Daoy (cell line): Measurements from ENCODE around the gene DBNDD2. TPM values are rescaled to one million over a fixed set of nuclear protein-coding genes. Genes with fewer than 3 reads are reported as not detected.
A peak's percentile ranks its signal among the peaks of the same experiment; 100 is the strongest.

Experiments
- DNase-seq: peaks from one replicate; pipeline ENCODE4 v3.0.0-alpha.2; 2015; ENCODE audit warnings: low read depth
- total RNA-seq: library from RNA; depleted of rRNA; stranded (reverse); fragments of >200 nt; shearing (Covaris generic); gene quantifications from 2 replicates; pipeline ENCODE4 v1.2.3, GENCODE V29; 2014; rRNA removed

Gene DBNDD2
- total RNA-seq: 5.8 and 7.3 TPM in 2 replicates

DNA sequence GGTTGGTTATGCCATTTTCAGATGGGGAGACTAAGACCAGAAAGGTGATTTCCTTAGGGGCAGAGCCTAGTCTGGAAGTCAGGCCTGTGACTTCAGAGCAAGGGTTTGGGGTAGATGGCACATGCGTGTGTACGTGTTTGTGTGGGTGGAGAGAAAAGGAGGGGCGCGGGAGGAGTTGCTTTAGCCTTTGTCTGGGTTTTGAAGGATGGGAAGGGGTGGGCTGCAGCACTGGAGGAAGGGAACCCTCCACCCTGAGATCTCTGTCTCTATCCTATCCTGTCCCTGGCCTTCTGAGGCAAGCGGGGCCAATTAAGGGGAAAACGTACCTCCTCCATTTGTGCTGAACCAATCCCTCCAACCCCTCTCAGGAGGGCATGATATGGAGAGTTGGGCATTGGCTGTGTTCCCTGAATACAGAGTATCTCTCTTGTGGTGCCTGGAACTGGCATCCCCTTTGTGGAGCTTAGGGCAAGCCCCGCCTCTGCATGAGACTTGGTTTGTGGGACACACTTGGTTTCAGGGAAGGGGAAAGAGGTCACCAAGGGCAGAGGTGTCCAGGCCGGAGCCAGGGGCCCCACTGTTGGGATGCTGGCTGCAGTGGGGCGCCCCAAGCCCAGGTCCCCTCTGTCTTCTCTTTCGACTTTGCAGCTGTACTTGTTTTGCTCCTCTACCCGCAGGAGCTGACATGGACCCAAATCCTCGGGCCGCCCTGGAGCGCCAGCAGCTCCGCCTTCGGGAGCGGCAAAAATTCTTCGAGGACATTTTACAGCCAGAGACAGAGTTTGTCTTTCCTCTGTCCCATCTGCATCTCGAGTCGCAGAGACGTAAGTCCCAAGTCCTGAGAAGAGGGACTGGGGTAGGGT, at the start of gene DBNDD2:
Gene DBNDD2 (plus strand): TSS at position 507 of the 863 bp plus-strand sequence. CDS start 179 bp downstream, at position 686.
- no peak for DNase-seq

GRCh38 chr20:45359069-45359405, 49.1 kb upstream of the DBNDD2 start:
- no peak for DNase-seq

DNA sequence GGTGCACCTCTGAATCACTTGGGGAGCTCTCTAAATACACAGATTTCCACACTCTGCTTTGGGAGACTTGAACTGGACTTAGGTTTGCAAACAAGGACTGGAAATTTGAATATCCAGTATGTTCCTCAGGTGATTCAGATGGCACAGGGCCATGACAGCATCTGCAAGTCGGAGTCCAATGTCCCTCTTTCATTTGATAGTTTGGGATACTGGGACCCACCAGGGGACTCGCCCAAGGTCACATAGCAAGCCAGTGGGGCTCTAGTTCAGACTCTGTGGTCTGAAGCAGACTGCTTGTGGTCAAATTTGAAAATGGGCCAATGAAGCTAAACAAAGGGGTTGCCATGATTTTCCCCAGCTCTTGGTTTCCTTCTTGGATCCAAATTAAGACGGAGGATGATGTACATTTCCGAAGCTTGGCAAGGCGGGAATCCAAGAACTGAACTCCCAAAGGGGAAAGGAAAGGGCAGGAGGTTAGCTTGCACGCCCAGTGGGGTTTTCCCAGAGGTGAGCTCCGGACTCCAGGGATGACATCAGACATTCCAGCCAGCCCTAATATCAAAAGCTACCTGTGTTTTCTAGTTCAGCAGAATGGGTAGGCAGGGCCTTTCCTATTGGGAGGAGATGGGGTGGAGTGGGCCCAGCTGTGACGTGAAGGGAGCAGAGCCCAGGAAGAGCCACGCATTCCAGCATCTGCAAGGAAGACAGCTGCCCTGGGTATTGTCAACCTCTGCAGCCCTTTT, 48.5 kb upstream of the DBNDD2 start:
- DNase-seq: peak; percentile 76

DNA sequence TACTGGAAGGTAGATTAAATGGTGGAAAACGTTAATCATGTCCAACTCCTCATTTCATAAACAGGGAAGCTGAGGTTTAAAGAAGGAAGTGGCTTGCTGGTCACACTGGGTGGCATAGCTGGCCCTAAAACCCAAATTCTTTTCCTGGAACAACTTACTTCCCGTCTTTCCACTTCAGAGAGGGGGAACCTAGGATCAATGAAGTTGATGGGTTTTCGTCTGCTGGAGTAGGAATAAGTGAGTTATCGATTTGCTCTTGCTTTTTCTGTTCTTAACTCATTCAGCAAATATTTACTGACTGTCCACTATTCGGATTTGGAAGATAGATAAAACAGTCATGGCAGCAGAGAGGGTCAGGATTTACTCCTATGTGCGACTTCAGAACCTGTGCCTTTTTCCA, 46.3 kb upstream of the DBNDD2 start:
- no peak for DNase-seq

- peak; percentile 99 for DNase-seq
Observed at GRCh38 chr20:45362804-45363610, 45.1 kb upstream of the DBNDD2 start, which contains the start of gene SYS1. Gene SYS1, plus strand, starts transcription at chr20:45363156. Its CDS starts 376 bp downstream, at chr20:45363532.

GRCh38 chr20:45363611-45364492, 44.2 kb upstream of the DBNDD2 start:
- no peak for DNase-seq

GRCh38 chr20:45365444-45365970, 42.6 kb upstream of the DBNDD2 start:
- no peak for DNase-seq

DNA sequence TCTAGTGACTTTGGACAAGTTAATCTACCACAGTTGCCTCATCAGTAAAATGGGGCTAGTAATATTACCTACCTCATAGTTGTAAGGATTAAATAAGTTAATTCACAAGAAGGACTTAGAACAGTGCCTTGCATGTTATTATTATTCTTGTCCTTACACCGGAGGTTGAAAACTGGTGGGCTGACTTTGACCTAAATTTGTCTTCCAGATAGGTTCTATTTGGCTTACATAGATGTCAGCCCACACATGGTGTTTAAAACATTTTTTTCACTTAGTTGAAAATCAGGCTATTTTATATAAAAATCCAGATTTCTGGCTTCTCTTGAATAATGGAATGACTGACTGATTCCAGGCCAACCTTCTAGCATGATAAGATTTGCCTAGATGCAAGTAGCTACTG, 41.9 kb upstream of the DBNDD2 start:
- no peak for DNase-seq

- no peak for DNase-seq
Observed at GRCh38 chr20:45366631-45367030, 41.5 kb upstream of the DBNDD2 start.

- DNase-seq: no peak
Observed at GRCh38 chr20:45367126-45367525, 41.0 kb upstream of the DBNDD2 start.

DNA sequence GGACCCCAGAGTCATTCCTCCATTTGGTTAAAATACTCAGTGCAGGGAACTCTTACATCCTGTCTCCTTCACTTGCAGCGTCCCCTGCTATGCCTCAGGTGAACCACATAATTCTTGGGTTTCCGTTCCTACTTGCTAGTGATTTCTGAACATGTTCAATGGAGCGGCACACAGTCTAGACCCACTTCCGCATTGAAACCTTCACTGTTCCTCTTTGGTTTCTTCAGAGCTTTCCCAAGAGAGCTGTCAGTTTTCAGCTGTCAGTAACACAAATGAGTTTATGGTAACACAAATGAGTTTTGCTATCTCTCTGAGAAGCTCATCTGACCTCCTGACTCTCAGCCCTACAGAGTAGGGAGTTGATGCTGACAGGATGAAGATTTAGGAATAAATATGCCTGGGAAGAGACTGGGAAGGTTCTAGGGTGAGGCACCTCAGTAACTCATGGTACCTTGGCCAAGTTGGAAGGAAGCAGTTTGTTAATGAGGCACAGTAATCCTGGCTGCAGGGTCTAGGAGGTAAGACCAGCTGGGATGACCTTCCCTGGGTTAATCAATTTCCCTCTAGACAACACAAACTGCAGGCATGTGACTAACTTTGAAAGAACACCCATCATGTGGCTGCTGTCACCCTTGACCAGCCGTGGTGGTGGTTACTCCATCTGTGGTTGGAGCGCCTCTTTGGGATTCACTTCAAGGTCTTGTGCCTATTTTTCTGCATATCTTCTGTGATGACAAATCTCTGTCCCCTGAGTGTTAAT, 39.7 kb upstream of the DBNDD2 start:
- DNase-seq: no peak

- no peak for DNase-seq
Observed at GRCh38 chr20:45370571-45371160, 37.4 kb upstream of the DBNDD2 start.

DNA sequence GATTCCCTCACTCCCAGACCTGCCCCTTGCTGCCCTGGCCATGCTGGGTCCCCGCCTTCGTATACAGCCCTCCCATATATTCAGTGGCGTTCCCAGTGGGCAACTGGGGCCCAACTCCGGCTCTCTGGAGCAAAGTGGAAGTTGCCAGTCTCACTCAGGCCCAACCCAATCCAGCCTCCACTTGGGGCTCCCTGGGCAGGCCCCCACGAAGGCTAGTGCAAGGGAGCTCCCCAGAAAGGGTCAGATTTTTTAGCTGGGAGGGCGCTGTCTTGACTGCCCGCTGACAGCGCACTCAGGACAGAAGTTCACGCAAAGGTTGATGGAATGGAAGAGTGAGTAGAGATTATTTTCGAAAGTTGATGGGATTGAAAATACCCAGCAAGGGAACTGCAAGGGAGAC, 35.8 kb upstream of the DBNDD2 start:
- DNase-seq: no peak

DNA sequence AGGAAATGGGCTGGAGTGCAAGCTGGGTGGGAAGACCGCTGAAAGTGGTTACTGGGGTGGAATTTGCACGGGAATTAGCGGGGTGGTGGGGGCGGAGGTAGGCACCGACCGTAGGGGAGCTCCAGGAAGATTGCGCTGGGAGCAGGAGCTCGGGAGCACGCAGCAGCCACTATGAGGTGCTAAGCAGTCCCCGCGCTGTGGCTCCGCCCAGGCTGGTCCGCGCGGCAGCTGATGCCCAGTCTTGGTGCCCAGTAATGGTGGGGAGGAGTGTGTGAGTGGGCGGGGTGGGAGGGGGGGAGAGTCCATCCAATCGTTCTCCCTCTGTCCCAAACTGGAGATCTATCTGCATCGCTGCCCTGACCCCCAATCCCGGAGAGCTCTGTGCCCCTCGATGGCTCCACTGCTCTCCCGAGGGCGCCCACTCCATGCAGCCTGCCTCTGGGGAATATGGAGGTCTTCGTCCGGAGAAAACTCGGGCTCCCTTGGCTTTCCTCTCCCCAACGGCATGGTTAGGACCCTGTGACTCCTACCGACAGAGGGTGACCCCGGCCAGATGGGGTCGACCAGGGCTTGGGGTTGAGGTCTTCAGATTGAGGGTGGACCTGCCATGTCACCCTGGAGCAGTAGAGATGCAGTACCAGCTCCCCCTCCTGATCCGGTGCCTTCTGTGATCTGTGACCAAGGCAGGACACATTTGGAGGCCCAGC, 35.3 kb upstream of the DBNDD2 start:
- DNase-seq: no peak

DNA sequence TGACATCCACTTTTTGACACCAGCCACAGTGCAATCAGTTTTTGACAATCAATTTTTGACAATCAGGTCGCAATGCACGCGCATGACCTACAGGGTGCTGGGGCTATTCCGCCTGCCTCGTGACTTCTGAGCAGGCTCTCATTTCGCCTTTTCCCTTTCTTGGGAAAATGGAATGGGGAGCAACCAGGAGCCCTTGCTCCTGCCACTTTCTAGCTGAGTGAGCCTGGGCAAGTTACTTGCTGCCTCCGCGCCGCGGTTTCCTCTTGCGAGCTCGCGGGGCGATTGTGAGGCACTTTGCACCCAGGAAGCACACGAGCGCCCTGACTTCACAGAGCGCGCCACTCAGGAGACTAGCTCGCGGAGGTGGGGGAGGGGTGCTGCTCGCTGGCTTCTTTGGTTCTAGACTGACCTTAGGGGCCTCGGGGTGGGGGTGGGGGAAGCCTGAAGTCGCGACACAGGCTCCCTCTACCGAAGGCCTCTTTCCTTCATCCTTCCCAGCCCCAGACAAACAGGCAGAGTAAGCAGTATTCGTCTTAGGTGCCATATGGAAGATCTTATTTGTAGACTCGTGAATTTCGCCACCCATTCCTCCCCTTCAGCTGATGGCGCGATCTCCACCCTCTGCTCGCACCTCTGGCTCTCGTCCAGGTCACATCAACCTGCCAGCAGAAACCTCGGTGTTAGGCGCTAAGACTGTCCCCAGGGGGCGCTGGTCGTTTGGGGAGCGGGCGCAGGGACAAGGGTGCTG, 34.6 kb upstream of the DBNDD2 start:
- peak; percentile 86 for DNase-seq

GRCh38 chr20:45374101-45374467, 34.0 kb upstream of the DBNDD2 start:
- DNase-seq: no peak

DNA sequence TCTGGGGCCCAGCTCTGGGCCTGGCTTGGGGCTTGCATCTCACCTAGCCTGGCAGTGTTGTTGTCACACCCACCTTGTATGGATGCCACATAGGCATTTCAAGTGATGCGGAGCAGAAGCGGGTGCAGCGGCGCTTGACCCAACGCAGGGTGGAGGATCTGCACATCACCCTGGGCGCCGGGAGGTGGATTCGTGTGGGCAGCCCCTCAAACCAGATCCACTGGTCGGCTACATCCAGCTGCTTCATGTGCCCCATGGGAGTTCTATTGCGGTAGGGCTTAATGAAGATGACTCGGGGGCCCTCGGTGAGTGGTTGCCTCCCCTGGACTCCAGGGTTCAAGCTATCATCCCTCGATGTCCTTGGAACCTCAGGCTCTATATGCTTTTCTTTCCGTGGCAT, 33.1 kb upstream of the DBNDD2 start:
- no peak for DNase-seq

DNA sequence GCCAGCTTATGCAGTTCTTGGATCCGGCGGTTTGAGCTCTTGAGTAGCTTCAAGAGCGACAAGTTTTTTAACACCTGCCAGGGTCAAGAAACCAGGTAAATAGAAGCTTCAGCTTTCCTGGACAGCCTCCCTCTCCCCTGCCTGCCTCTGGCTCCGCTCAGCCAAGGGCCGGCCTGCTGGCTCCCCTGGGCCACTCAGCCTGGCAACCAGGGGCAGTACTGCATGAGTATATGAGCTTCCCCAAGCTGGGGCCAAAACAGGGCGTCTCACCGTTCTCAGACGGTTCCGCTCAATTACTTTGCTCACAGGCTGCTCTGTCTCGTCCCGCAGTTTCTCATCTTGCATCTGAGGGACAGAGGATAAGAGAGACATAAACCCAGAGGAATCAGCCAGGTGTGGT, 30.8 kb upstream of the DBNDD2 start:
- DNase-seq: no peak
